HepG2 (cell line): Measurements from ENCODE around the gene SPATA33. TPM values are rescaled to one million over a fixed set of nuclear protein-coding genes. Genes with fewer than 3 reads are reported as not detected.

Experiments used
- CAMTA2 ChIP-seq: sonication (generic); formaldehyde crosslinking; IDR thresholded peaks from 2 replicates; pipeline ENCODE4 v1.4.0; 2020; ENCODE audit warnings: mild to moderate bottlenecking, missing genetic modification reagents, borderline replicate concordance
- DNMT1 ChIP-seq: sonication (generic); formaldehyde crosslinking; IDR thresholded peaks from 2 replicates; pipeline ENCODE4 v1.5.1; 2020; ENCODE audit warnings: mild to moderate bottlenecking, missing genetic modification reagents
- EP300 ChIP-seq, 3 experiments: sonication (generic) in 1 of 3; formaldehyde crosslinking in 1 of 3; IDR thresholded peaks; 2 replicates each; pipeline versions ENCODE4 v1.5.1 to v1.6.1; 2011 to 2020; ENCODE audit warnings: low read depth in 2 of 3, low read length in 2 of 3, borderline replicate concordance in 1 of 3, improper control_type of control experiment in 1 of 3, mild to moderate bottlenecking in 1 of 3, missing genetic modification reagents in 1 of 3, moderate library complexity in 1 of 3
- FOSL1 ChIP-seq: sonication (generic); formaldehyde crosslinking; IDR thresholded peaks from 2 replicates; pipeline ENCODE4 v1.9.0; 2021; ENCODE audit warnings: missing genetic modification reagents, borderline replicate concordance
- FOXP1 ChIP-seq, 2 experiments: fragments of 450-650 bp in 1 of 2; IDR thresholded peaks; 2 replicates each; pipeline ENCODE4 v1.6.1; 2017 to 2018; ENCODE audit warnings: antibody characterized with exemption in 1 of 2
- GFI1 ChIP-seq: sonication (generic); formaldehyde crosslinking; IDR thresholded peaks from 2 replicates; pipeline ENCODE4 v1.5.0; 2020; ENCODE audit warnings: missing genetic modification reagents, mild to moderate bottlenecking, borderline replicate concordance
- HHEX ChIP-seq: IDR thresholded peaks from 2 replicates; pipeline ENCODE4 v1.6.1; 2016; ENCODE audit warnings: control low read depth
- HNF4A ChIP-seq: sonication (generic); formaldehyde crosslinking; IDR thresholded peaks from 2 replicates; pipeline ENCODE4 v1.4.0; 2020; ENCODE audit warnings: missing genetic modification reagents
- KDM6A ChIP-seq: IDR thresholded peaks from 2 replicates; pipeline ENCODE4 v1.6.1; 2016; ENCODE audit warnings: low read depth
- LCORL ChIP-seq, 2 experiments: fragments of 450-650 bp in 1 of 2; sonication (generic) in 1 of 2; formaldehyde crosslinking in 1 of 2; IDR thresholded peaks; 2 replicates each; pipeline versions ENCODE4 v1.5.0 to v1.6.1; 2017 to 2020; ENCODE audit warnings: antibody characterized with exemption in 1 of 2, missing genetic modification reagents in 1 of 2
- PHF20 ChIP-seq: sonication (generic); formaldehyde crosslinking; IDR thresholded peaks from 2 replicates; pipeline ENCODE4 v1.5.0; 2020; ENCODE audit warnings: mild to moderate bottlenecking, missing genetic modification reagents
- SIN3A ChIP-seq: IDR thresholded peaks from 2 replicates; pipeline ENCODE4 v1.6.1; 2011; ENCODE audit warnings: low read depth, mild to moderate bottlenecking, control low read depth, low read length, borderline replicate concordance
- SIX4 ChIP-seq: sonication (generic); formaldehyde crosslinking; IDR thresholded peaks from 2 replicates; pipeline ENCODE4 v1.4.0; 2020; ENCODE audit warnings: missing genetic modification reagents
- TAF15 ChIP-seq: fragments of 200-400 bp; formaldehyde crosslinking; IDR thresholded peaks from one replicate; pipeline ENCODE4 v1.6.1; 2018; ENCODE audit warnings: mild to moderate bottlenecking, low read depth, low read length; ENCODE audit not compliant: poor library complexity, severe bottlenecking
- ZFP1 ChIP-seq: IDR thresholded peaks from 2 replicates; pipeline ENCODE4 v1.6.1; 2016
- ZNF451 ChIP-seq: sonication (generic); formaldehyde crosslinking; IDR thresholded peaks from 2 replicates; pipeline ENCODE4 v1.5.0; 2020; ENCODE audit warnings: mild to moderate bottlenecking, missing genetic modification reagents
- ZSCAN25 ChIP-seq: sonication (generic); formaldehyde crosslinking; IDR thresholded peaks from 2 replicates; pipeline ENCODE4 v1.8.0; 2022; ENCODE audit warnings: mild to moderate bottlenecking, missing genetic modification reagents
- polyA plus RNA-seq, 8 experiments: library from polyadenylated mRNA; depleted of rRNA in 3 of 8; stranded (reverse) in 7 of 8; unstranded in 1 of 8; fragments of >200 nt; fragmentation: Illumina TruSeq in 4 of 8; extraction: Trizol in 4 of 8; gene quantifications; 2 replicates each; pipeline versions ENCODE4 v1.2.1 to v1.2.3, GENCODE V29; 2011 to 2016; ENCODE audit warnings: low read depth in 4 of 8, missing spikeins in 1 of 8, mixed read lengths in 1 of 8; ENCODE audit not compliant: insufficient read depth in 1 of 8
- total RNA-seq, 5 experiments: library from RNA; depleted of rRNA; stranded (reverse); fragments of >200 nt; fragmentation: Illumina TruSeq; extraction: Trizol; gene quantifications; 2 replicates each; pipeline ENCODE4 v1.2.3, GENCODE V29; 2016; ENCODE audit warnings: low read depth in 1 of 5
- TF ChIP-seq, protein P1 (sequence below): sonication (generic); formaldehyde crosslinking; conservative IDR thresholded peaks from 2 replicates; pipeline ENCODE4 v1.4.0; 2020; ENCODE audit warnings: mild to moderate bottlenecking, missing genetic modification reagents, moderate library complexity
- TF ChIP-seq, protein P2 (sequence below): sonication (generic); formaldehyde crosslinking; IDR thresholded peaks from 2 replicates; pipeline ENCODE4 v1.8.0; 2022; ENCODE audit warnings: missing genetic modification reagents, mild to moderate bottlenecking, inconsistent platforms, borderline replicate concordance
- TF ChIP-seq, protein P3 (sequence below): sonication (generic); formaldehyde crosslinking; IDR thresholded peaks from 2 replicates; pipeline ENCODE4 v1.5.0; 2020; ENCODE audit warnings: mild to moderate bottlenecking, missing genetic modification reagents

Gene SPATA33
- total and polyA plus RNA-seq, 2 of the 13 experiments (the other 11 are each of a cell fraction or from before 2014, with no cell fraction given) = 5.7 to 11.0 TPM

DNA sequence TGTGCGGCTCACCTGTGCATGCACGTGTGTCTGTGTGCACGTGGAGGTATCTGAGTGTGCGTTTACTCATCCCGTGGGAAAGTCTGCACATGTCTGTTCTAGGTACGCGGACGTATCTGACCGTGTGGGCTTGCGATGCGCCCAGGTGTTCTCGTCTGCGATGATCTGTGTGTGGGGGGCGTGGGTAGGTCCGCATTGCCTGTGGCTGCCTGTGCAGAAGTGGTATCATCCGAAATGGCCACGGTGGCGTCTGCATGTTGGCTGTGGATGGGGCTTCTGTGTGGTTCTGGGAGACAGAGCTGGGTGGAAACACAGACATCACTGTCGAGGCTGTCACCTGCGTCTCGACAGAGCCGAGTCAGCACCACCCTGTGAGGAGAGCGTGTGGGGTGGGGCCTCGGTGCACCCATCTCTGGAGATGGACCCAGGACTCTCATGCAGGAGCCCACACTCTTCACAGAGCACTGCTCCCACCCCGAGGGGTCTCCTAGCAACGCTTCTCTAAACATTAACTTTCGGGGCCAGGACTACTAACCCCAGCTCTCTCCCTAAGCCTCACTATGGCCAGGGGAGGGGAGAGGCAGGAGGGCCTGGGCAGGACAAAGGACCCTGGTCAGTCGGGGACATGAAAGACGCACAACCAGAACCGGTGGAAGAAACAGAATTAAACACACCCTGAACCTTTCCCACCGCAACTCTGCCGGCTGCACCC, 35.8 kb upstream of the SPATA33 start (continued):
- TF ChIP-seq, protein P1, sequence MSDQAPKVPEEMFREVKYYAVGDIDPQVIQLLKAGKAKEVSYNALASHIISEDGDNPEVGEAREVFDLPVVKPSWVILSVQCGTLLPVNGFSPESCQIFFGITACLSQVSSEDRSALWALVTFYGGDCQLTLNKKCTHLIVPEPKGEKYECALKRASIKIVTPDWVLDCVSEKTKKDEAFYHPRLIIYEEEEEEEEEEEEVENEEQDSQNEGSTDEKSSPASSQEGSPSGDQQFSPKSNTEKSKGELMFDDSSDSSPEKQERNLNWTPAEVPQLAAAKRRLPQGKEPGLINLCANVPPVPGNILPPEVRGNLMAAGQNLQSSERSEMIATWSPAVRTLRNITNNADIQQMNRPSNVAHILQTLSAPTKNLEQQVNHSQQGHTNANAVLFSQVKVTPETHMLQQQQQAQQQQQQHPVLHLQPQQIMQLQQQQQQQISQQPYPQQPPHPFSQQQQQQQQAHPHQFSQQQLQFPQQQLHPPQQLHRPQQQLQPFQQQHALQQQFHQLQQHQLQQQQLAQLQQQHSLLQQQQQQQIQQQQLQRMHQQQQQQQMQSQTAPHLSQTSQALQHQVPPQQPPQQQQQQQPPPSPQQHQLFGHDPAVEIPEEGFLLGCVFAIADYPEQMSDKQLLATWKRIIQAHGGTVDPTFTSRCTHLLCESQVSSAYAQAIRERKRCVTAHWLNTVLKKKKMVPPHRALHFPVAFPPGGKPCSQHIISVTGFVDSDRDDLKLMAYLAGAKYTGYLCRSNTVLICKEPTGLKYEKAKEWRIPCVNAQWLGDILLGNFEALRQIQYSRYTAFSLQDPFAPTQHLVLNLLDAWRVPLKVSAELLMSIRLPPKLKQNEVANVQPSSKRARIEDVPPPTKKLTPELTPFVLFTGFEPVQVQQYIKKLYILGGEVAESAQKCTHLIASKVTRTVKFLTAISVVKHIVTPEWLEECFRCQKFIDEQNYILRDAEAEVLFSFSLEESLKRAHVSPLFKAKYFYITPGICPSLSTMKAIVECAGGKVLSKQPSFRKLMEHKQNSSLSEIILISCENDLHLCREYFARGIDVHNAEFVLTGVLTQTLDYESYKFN (CRISPR knock-in tag) = peak; percentile 45
- TF ChIP-seq ZFP1 (CRISPR knock-in tag) (no peak), FOSL1 (CRISPR knock-in tag) (no peak), GFI1 (no peak), PHF20 (CRISPR knock-in tag) (no peak), LCORL (IDR thresholded peaks at IDR 0.05) (no peak), LCORL (CRISPR knock-in tag; IDR thresholded peaks at IDR 0.05) (no peak), TAF15 (no peak), SIX4 (CRISPR knock-in tag) (no peak), SIN3A (no peak), ZNF451 (CRISPR knock-in tag) (no peak), HHEX (CRISPR knock-in tag) (no peak), CAMTA2 (CRISPR knock-in tag) (no peak), HNF4A (CRISPR knock-in tag) (0 out of 2 replicates have a peak, but pooled peaks have one; percentile 4), KDM6A (CRISPR knock-in tag) (no peak), FOXP1 (IDR thresholded peaks at IDR 0.05) (no peak), FOXP1 (CRISPR knock-in tag; IDR thresholded peaks at IDR 0.05) (no peak), EP300 (IDR thresholded peaks at IDR 0.05; ENCODE audit: low read depth in 2 of 2, low read length in 2 of 2) (no peak), EP300 (CRISPR knock-in tag; IDR thresholded peaks at IDR 0.05; ENCODE audit: borderline replicate concordance) (no peak), DNMT1 (0 out of 2 replicates have a peak, but pooled peaks have one; percentile 71), ZSCAN25 (CRISPR knock-in tag) (peak; percentile 84)
- TF ChIP-seq, protein P2, sequence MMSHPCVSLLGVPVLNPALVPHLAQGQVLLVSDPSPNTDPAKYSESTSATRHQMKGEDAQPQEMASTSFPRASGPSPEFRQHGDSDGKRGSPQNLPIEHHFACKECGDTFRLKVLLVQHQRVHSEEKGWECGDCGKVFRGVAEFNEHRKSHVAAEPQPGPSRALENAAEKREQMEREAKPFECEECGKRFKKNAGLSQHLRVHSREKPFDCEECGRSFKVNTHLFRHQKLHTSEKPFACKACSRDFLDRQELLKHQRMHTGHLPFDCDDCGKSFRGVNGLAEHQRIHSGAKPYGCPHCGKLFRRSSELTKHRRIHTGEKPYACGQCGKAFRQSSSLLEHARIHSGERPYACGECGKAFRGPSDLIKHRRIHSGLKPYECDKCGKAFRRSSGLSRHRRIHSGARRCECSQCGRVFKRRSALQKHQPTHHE (CRISPR knock-in tag) = no peak
- TF ChIP-seq, protein P3, sequence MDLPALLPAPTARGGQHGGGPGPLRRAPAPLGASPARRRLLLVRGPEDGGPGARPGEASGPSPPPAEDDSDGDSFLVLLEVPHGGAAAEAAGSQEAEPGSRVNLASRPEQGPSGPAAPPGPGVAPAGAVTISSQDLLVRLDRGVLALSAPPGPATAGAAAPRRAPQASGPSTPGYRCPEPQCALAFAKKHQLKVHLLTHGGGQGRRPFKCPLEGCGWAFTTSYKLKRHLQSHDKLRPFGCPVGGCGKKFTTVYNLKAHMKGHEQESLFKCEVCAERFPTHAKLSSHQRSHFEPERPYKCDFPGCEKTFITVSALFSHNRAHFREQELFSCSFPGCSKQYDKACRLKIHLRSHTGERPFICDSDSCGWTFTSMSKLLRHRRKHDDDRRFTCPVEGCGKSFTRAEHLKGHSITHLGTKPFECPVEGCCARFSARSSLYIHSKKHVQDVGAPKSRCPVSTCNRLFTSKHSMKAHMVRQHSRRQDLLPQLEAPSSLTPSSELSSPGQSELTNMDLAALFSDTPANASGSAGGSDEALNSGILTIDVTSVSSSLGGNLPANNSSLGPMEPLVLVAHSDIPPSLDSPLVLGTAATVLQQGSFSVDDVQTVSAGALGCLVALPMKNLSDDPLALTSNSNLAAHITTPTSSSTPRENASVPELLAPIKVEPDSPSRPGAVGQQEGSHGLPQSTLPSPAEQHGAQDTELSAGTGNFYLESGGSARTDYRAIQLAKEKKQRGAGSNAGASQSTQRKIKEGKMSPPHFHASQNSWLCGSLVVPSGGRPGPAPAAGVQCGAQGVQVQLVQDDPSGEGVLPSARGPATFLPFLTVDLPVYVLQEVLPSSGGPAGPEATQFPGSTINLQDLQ (CRISPR knock-in tag) = no peak
